ENCODE data around the gene GNB3.
"Not testable (repeated sequence)": the region's sequence is repeated elsewhere in the genome, so short reads cannot be mapped to it uniquely, and the experiment has no call there.

GNB3 gene

GRCh38 chr12:6851921-6852650 is 11.4 kb downstream of the GNB3 start, which contains the start of gene USP5:
Gene USP5, plus strand, starts transcription at chr12:6852150. Its CDS starts 30 bp downstream, at chr12:6852180.
- Mint-ChIP-seq H3K9me3 (no peaks in the 10 kb centered on the region), H3K27me3 (ENCODE audit: low read depth) (no peaks in the 10 kb centered on the region), H3K4me1 (ENCODE audit: low read depth) (peaks cover 35% of the 10 kb centered on the region), H3K4me3 (peak within 1 kb of the TSS; percentile 87), H3K36me3 (ENCODE audit: low read depth) (peaks cover 41% of the 10 kb centered on the region), H3K27ac (peak within 1 kb of the TSS; percentile 93)
- DNase-seq (ENCODE audit: low spot score): peak; percentile 99

GRCh38 chr12:6852651-6853354 is 12.1 kb downstream of the GNB3 start:
- peak; percentile 70 for DNase-seq (ENCODE audit: low spot score)
- Mint-ChIP-seq H3K4me1 (ENCODE audit: low read depth) (peaks cover 32% of the 10 kb centered on the region), H3K27ac (peak overlapping the region; percentile 93), H3K4me3 (peak overlapping the region; percentile 87), H3K27me3 (ENCODE audit: low read depth) (no peaks in the 10 kb centered on the region), H3K36me3 (ENCODE audit: low read depth) (peaks cover 41% of the 10 kb centered on the region), H3K9me3 (no peaks in the 10 kb centered on the region)

- no peaks in the 10 kb centered on the region for H3K9me3 Mint-ChIP-seq
Measured at GRCh38 chr12:6853626-6854025, 12.9 kb downstream of the GNB3 start.

GRCh38 chr12:6854036-6854435 is 13.3 kb downstream of the GNB3 start:
- Mint-ChIP-seq H3K9me3 (no peaks in the 10 kb centered on the region), H3K27ac (no peak overlapping the region), H3K27me3 (ENCODE audit: low read depth) (no peaks in the 10 kb centered on the region), H3K4me3 (peak overlapping the region; percentile 87), H3K4me1 (ENCODE audit: low read depth) (peaks cover 29% of the 10 kb centered on the region), H3K36me3 (ENCODE audit: low read depth) (peaks cover 39% of the 10 kb centered on the region)
- no peak for DNase-seq (ENCODE audit: low spot score)

More at GRCh38 chr12:6853626-6854025, 12.9 kb downstream of the GNB3 start:
- Mint-ChIP-seq H3K4me1 (ENCODE audit: low read depth) (peaks cover 32% of the 10 kb centered on the region), H3K27me3 (ENCODE audit: low read depth) (no peaks in the 10 kb centered on the region), H3K4me3 (peak overlapping the region; percentile 87), H3K36me3 (ENCODE audit: low read depth) (peaks cover 41% of the 10 kb centered on the region), H3K27ac (peak overlapping the region; percentile 93)
- DNase-seq (ENCODE audit: low spot score): no peak

- H3K27me3 Mint-ChIP-seq (ENCODE audit: low read depth): no peaks in the 10 kb centered on the region
- no peak for DNase-seq (ENCODE audit: low spot score)
- no peak overlapping the region for H3K27ac Mint-ChIP-seq
- no peaks in the 10 kb centered on the region for H3K9me3 Mint-ChIP-seq
- no peak overlapping the region for H3K4me3 Mint-ChIP-seq
- H3K36me3 Mint-ChIP-seq (ENCODE audit: low read depth): peaks cover 35% of the 10 kb centered on the region
- H3K4me1 Mint-ChIP-seq (ENCODE audit: low read depth): peaks cover 18% of the 10 kb centered on the region
Measured at GRCh38 chr12:6855322-6855721, 14.6 kb downstream of the GNB3 start.

- Mint-ChIP-seq H3K4me1 (ENCODE audit: low read depth) (peaks cover 6% of the 10 kb centered on the region), H3K36me3 (ENCODE audit: low read depth) (peaks cover 57% of the 10 kb centered on the region), H3K4me3 (no peak overlapping the region), H3K9me3 (no peaks in the 10 kb centered on the region), H3K27ac (no peak overlapping the region), H3K27me3 (ENCODE audit: low read depth) (no peaks in the 10 kb centered on the region)
- no peak for DNase-seq (ENCODE audit: low spot score)
Measured at GRCh38 chr12:6858799-6859198, 18.1 kb downstream of the GNB3 start.

- Mint-ChIP-seq H3K27me3 (ENCODE audit: low read depth) (no peaks in the 10 kb centered on the region), H3K9me3 (no peaks in the 10 kb centered on the region), H3K36me3 (ENCODE audit: low read depth) (peaks cover 60% of the 10 kb centered on the region), H3K4me1 (ENCODE audit: low read depth) (peaks cover 2% of the 10 kb centered on the region), H3K4me3 (no peak overlapping the region), H3K27ac (no peak overlapping the region)
- no peak for DNase-seq (ENCODE audit: low spot score)
Measured at GRCh38 chr12:6860116-6860515, 19.4 kb downstream of the GNB3 start.

GRCh38 chr12:6860942-6861341 is 20.2 kb downstream of the GNB3 start:
- H3K36me3 Mint-ChIP-seq (ENCODE audit: low read depth): peaks cover 63% of the 10 kb centered on the region
- no peak for DNase-seq (ENCODE audit: low spot score)
- peaks cover 2% of the 10 kb centered on the region for H3K4me1 Mint-ChIP-seq (ENCODE audit: low read depth)
- H3K4me3 Mint-ChIP-seq: no peak overlapping the region
- no peaks in the 10 kb centered on the region for H3K9me3 Mint-ChIP-seq
- no peak overlapping the region for H3K27ac Mint-ChIP-seq
- no peaks in the 10 kb centered on the region for H3K27me3 Mint-ChIP-seq (ENCODE audit: low read depth)

GRCh38 chr12:6861391-6861790 is 20.7 kb downstream of the GNB3 start:
- Mint-ChIP-seq H3K27ac (no peak overlapping the region), H3K4me1 (ENCODE audit: low read depth) (peaks cover 4% of the 10 kb centered on the region), H3K4me3 (no peak overlapping the region), H3K36me3 (ENCODE audit: low read depth) (peaks cover 64% of the 10 kb centered on the region), H3K9me3 (no peaks in the 10 kb centered on the region), H3K27me3 (ENCODE audit: low read depth) (no peaks in the 10 kb centered on the region)
- no peak for DNase-seq (ENCODE audit: low spot score)

GRCh38 chr12:6863033-6863432 is 22.3 kb downstream of the GNB3 start:
- peak overlapping the region; percentile 58 for H3K27ac Mint-ChIP-seq
- no peaks in the 10 kb centered on the region for H3K9me3 Mint-ChIP-seq
- H3K27me3 Mint-ChIP-seq (ENCODE audit: low read depth): no peaks in the 10 kb centered on the region
- peaks cover 7% of the 10 kb centered on the region for H3K4me1 Mint-ChIP-seq (ENCODE audit: low read depth)
- no peak for DNase-seq (ENCODE audit: low spot score)
- no peak overlapping the region for H3K4me3 Mint-ChIP-seq
- peaks cover 53% of the 10 kb centered on the region for H3K36me3 Mint-ChIP-seq (ENCODE audit: low read depth)

GRCh38 chr12:6863586-6864321 is 23.0 kb downstream of the GNB3 start:
- no peak for DNase-seq (ENCODE audit: low spot score)
- H3K4me1 Mint-ChIP-seq (ENCODE audit: low read depth): peaks cover 13% of the 10 kb centered on the region
- peaks cover 58% of the 10 kb centered on the region for H3K36me3 Mint-ChIP-seq (ENCODE audit: low read depth)
- H3K27ac Mint-ChIP-seq: peak overlapping the region; percentile 58
- H3K9me3 Mint-ChIP-seq: no peaks in the 10 kb centered on the region
- no peak overlapping the region for H3K4me3 Mint-ChIP-seq
- no peaks in the 10 kb centered on the region for H3K27me3 Mint-ChIP-seq (ENCODE audit: low read depth)

- not testable (repeated sequence) for DNase-seq (ENCODE audit: low spot score); H3K27ac Mint-ChIP-seq; H3K9me3 Mint-ChIP-seq; H3K27me3 Mint-ChIP-seq (ENCODE audit: low read depth)
- H3K4me1 Mint-ChIP-seq (ENCODE audit: low read depth): peaks cover 28% of the 10 kb centered on the region
- H3K4me3 Mint-ChIP-seq: peak overlapping the region; percentile 30
- H3K36me3 Mint-ChIP-seq (ENCODE audit: low read depth): peaks cover 71% of the 10 kb centered on the region
Measured at GRCh38 chr12:6865307-6865706, 24.6 kb downstream of the GNB3 start.

GRCh38 chr12:6866163-6866919 is 25.6 kb downstream of the GNB3 start:
- no peaks in the 10 kb centered on the region for H3K9me3 Mint-ChIP-seq
- no peak overlapping the region for H3K27ac Mint-ChIP-seq
- H3K4me3 Mint-ChIP-seq: peak overlapping the region; percentile 92
- no peak for DNase-seq (ENCODE audit: low spot score)
- no peaks in the 10 kb centered on the region for H3K27me3 Mint-ChIP-seq (ENCODE audit: low read depth)
- peaks cover 37% of the 10 kb centered on the region for H3K4me1 Mint-ChIP-seq (ENCODE audit: low read depth)
- H3K36me3 Mint-ChIP-seq (ENCODE audit: low read depth): peaks cover 70% of the 10 kb centered on the region

Measured in T-helper 2 cell treated with Interferon-gamma antibody and Interleukin-4, amounts not matched to agents 5 μg/mL and 100 μg/mL, for 36 hours (primary cell).